A549 (cell line): ENCODE measurements around the gene CXXC1. TPM values are rescaled to one million over a fixed set of nuclear protein-coding genes. Genes with fewer than 3 reads are reported as not detected.
A peak's percentile ranks its signal among the peaks of the same experiment; 100 is the strongest.

Source experiments
- ATAC-seq, 2 experiments: fragments of 200-7000 bp in 1 of 2; fragments of >200 bp in 1 of 2; cut with Nextera tagmentation in 1 of 2; cut with Tn5 transposase in 1 of 2; 3 replicates each; pipeline versions ENCODE4 v1.8.0 to v1.9.1; 2018 to 2020; ENCODE audit warnings: mild to moderate bottlenecking in 1 of 2, moderate library complexity in 1 of 2
- CTCF ChIA-PET: fragments of 300-600 bp; sonication (Branson Sonifier 250); formaldehyde crosslinking; extraction: SDS; loops from one replicate; lab custom pipeline; 2021; ENCODE audit warnings: antibody characterized with exemption, inconsistent platforms; lab: Yijun Ruan, JAX
- POLR2A ChIA-PET: fragments of 350-600 bp; formaldehyde crosslinking; extraction: SDS; loops from one replicate; lab custom pipeline; 2021; ENCODE audit warnings: antibody characterized with exemption, inconsistent platforms; lab: Yijun Ruan, JAX
- DNase-seq, 2 experiments: peaks; one replicate each; pipeline versions ENCODE4 v3.0.0 to v3.0.0-alpha.2; 2011 to 2016; ENCODE audit warnings: low read depth in 1 of 2, low spot score in 1 of 2
- FAIRE-seq: peaks from 2 replicates; lab custom pipeline; 2011; peaks lifted over from hg19 to GRCh38; lab: Jason Lieb, UNC
- H3K27ac ChIP-seq, 2 experiments: fragments of >200 bp; sonication (Bioruptor Twin); formaldehyde crosslinking; 3 replicates each; pipeline ENCODE4 v1.5.1; 2016 to 2017
- H3K4me1 ChIP-seq: fragments of >200 bp; sonication (Bioruptor Twin); formaldehyde crosslinking; 3 replicates; pipeline ENCODE4 v1.6.1; 2016
- H3K4me2 ChIP-seq: fragments of >200 bp; sonication (Bioruptor Twin); formaldehyde crosslinking; 3 replicates; pipeline ENCODE4 v1.6.1; 2016
- H3K4me3 ChIP-seq: fragments of >200 bp; sonication (Bioruptor Twin); formaldehyde crosslinking; 3 replicates; pipeline ENCODE4 v1.5.1; 2016
- H3K9me3 ChIP-seq: fragments of >200 bp; sonication (Bioruptor Twin); formaldehyde crosslinking; 3 replicates; pipeline ENCODE4 v1.6.1; 2016
- CBX8 ChIP-seq: fragments of 200-600 bp; sonication (generic); IDR thresholded peaks from 2 replicates; pipeline ENCODE4 v1.6.1; 2016
- CEBPB ChIP-seq, 2 experiments: fragments of >200 bp in 1 of 2; sonication (Bioruptor Twin) in 1 of 2; formaldehyde crosslinking in 1 of 2; IDR thresholded peaks; 2 replicates each; pipeline ENCODE4 v1.6.1; 2012 to 2016
- CHD2 ChIP-seq: fragments of 150-350 bp; IDR thresholded peaks from 2 replicates; pipeline ENCODE4 v1.6.1; 2014; ENCODE audit warnings: low read length; ENCODE audit not compliant: partially characterized antibody
- EHF ChIP-seq: fragments of 250-450 bp; sonication (Bioruptor Pico); IDR thresholded peaks from 2 replicates; pipeline ENCODE4 v1.5.0; 2020; ENCODE audit warnings: mild to moderate bottlenecking
- EHMT2 ChIP-seq: fragments of 200-600 bp; sonication (generic); IDR thresholded peaks from 2 replicates; pipeline ENCODE4 v1.6.1; 2016; ENCODE audit warnings: antibody characterized with exemption, low read depth, mild to moderate bottlenecking, moderate library complexity
- ESRRA ChIP-seq: fragments of 150-350 bp; IDR thresholded peaks from 2 replicates; pipeline ENCODE4 v1.6.1; 2014; ENCODE audit warnings: mild to moderate bottlenecking, low read length, borderline replicate concordance
- FOXS1 ChIP-seq: fragments of 250-450 bp; sonication (Bioruptor Pico); IDR thresholded peaks from 2 replicates; pipeline ENCODE4 v1.5.0; 2020; ENCODE audit warnings: mild to moderate bottlenecking, moderate library complexity
- GATA3 ChIP-seq: IDR thresholded peaks from 2 replicates; pipeline ENCODE4 v1.6.1; 2012; ENCODE audit warnings: borderline replicate concordance
- HDAC2 ChIP-seq: fragments of 200-600 bp; sonication (generic); IDR thresholded peaks from 2 replicates; pipeline ENCODE4 v1.6.1; 2016
- HES2 ChIP-seq: fragments of >200 bp; sonication (Bioruptor Twin); formaldehyde crosslinking; IDR thresholded peaks from 2 replicates; pipeline ENCODE4 v1.6.1; 2016
- JUNB ChIP-seq: fragments of >200 bp; sonication (Bioruptor Twin); formaldehyde crosslinking; IDR thresholded peaks from 2 replicates; pipeline ENCODE4 v1.6.1; 2016
- KDM1A ChIP-seq: fragments of 200-600 bp; sonication (generic); IDR thresholded peaks from 2 replicates; pipeline ENCODE4 v1.6.1; 2016; ENCODE audit warnings: low read depth, mild to moderate bottlenecking
- KDM5A ChIP-seq: fragments of 200-600 bp; sonication (generic); IDR thresholded peaks from 2 replicates; pipeline ENCODE4 v1.6.1; 2016; ENCODE audit warnings: antibody characterized with exemption, mild to moderate bottlenecking
- MAZ ChIP-seq: fragments of 150-350 bp; IDR thresholded peaks from 2 replicates; pipeline ENCODE4 v1.6.1; 2014; ENCODE audit warnings: antibody characterized with exemption, low read depth, low read length, borderline replicate concordance
- NR3C1 ChIP-seq: fragments of >200 bp; sonication (Bioruptor Twin); formaldehyde crosslinking; IDR thresholded peaks from 3 replicates; pipeline ENCODE4 v1.6.1; 2017
- PBX3 ChIP-seq: IDR thresholded peaks from 2 replicates; pipeline ENCODE4 v1.6.1; 2012
- POLR2A ChIP-seq: IDR thresholded peaks from 2 replicates; pipeline ENCODE4 v1.6.1; 2012; ENCODE audit warnings: mild to moderate bottlenecking, low read length
- SREBF2 ChIP-seq: fragments of 450-650 bp; IDR thresholded peaks from 2 replicates; pipeline ENCODE4 v1.6.1; 2014; ENCODE audit warnings: mild to moderate bottlenecking, moderate library complexity
- ZFP36 ChIP-seq: fragments of 450-650 bp; IDR thresholded peaks from 2 replicates; pipeline ENCODE4 v1.6.1; 2014; ENCODE audit warnings: borderline replicate concordance; ENCODE audit not compliant: partially characterized antibody
- ZSCAN20 ChIP-seq: fragments of 250-450 bp; sonication (Bioruptor Pico); IDR thresholded peaks from 2 replicates; pipeline ENCODE4 v1.8.0; 2022; ENCODE audit warnings: mild to moderate bottlenecking, moderate library complexity
- WGBS: methylation state at CpG from one replicate; pipeline ENCODE4 v1.1.6; 2017; ENCODE audit errors: missing lambda C conversion rate; 5-methylcytosine and 5-hydroxymethylcytosine counted together
- polyA plus RNA-seq, 4 experiments: library from polyadenylated mRNA; depleted of rRNA in 3 of 4; stranded (reverse); fragments of >200 nt; fragmentation: RNase III in 1 of 4; extraction: RNeasy Plus Mini Kit Qiagen cat#74134 plus additional on column Dnase treatment in 1 of 4; gene quantifications; 2 replicates in 3 of 4; 3 replicates in 1 of 4; pipeline ENCODE4 v1.2.3, GENCODE V29; 2011 to 2017
- TF ChIP-seq, protein P1 (sequence below): IDR thresholded peaks from 2 replicates; pipeline ENCODE4 v1.6.1; 2012
- TF ChIP-seq, protein P2 (sequence below): fragments of 250-450 bp; sonication (Bioruptor Pico); IDR thresholded peaks from 2 replicates; pipeline ENCODE4 v1.5.0; 2021; ENCODE audit warnings: mild to moderate bottlenecking, moderate library complexity, borderline replicate concordance

Gene CXXC1
- polyA plus RNA-seq, 2 of the 4 experiments (the other 2 are of a cell fraction), result 21.2 to 54.3 TPM

DNA sequence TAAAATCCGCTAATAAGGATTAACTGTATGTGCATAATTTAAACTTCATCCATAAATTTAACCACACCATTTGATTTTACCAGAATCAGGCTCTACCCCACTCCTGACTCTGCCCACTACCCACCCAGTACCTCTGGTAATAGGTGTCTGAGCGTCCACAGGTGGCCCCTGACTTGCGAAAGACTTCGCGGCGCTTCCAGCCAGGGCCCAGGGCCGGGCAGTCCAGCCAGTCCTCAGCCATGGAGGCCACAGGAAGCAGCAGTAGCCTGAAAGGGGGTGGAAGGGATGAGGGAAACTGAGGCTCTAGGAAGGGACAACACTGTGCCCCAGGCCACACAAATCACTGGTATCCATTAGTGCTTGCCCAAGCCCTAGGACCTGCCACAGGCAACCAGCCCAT is 7.7 kb downstream of the CXXC1 start:
- WGBS, result 75% methylated on average over 2 of the region's 7 CpGs
- Histone ChIP-seq H3K4me2 (peak overlapping the region; percentile 90), H3K4me1 (peaks cover 26% of the 10 kb centered on the region; the same call in 2 of the 3 replicates), H3K4me3 (no peak overlapping the region), H3K9me3 (no peaks in the 10 kb centered on the region), H3K27ac (no peak overlapping the region)
- no peak for TF ChIP-seq POLR2A
- no peak for TF ChIP-seq FOXS1
- TF ChIP-seq ZSCAN20 (CRISPR knock-in tag), result no peak
- no peak for TF ChIP-seq HDAC2
- no peak for TF ChIP-seq GATA3
- TF ChIP-seq EHF (CRISPR knock-in tag), result no peak
- no peak for TF ChIP-seq EHMT2
- no peak for TF ChIP-seq SREBF2
- TF ChIP-seq CEBPB (IDR thresholded peaks at IDR 0.05), result no peak
- no peak for ATAC-seq
- ChIA-PET CTCF (interaction anchor here (0.6 to 1.2 kb wide), 2 partner anchors 12 to 77 kb away, joined by 3 read pairs; no protein-coding TSS in a partner anchor), POLR2A (no interaction called here)
- DNase-seq, result no peak
- FAIRE-seq, result no peak

DNA sequence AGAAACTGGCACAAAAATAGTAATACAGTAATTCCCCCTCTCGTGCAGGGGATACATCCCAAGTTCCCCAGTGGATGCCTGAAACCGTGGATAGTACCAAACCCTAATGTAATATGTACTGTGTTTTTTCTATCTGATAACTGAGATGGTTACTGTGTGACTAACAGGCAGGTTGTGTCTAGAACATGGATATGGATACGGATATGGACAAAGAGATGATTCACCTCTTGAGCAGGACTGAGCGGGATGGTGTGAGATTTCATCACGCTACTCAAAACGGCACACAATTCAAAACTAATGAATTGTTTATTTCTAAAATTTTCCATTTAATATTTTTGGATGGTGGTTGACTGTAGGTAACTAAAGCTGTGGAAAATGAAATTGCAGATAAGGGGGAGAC is 9.6 kb downstream of the CXXC1 start:
- WGBS, result 70% methylated on average over 6 of the region's 6 CpGs
- ChIA-PET CTCF (no interaction called here), POLR2A (no interaction called here)
- no peak overlapping the region for H3K4me3 ChIP-seq
- peaks cover 26% of the 10 kb centered on the region; the same call in 2 of the 3 replicates for H3K4me1 ChIP-seq
- H3K27ac ChIP-seq, result no peak overlapping the region
- FAIRE-seq (no peak), DNase-seq (no peak), ATAC-seq (no peak)
- no peak overlapping the region for H3K4me2 ChIP-seq
- H3K9me3 ChIP-seq, result no peaks in the 10 kb centered on the region
- no peak for TF ChIP-seq ESRRA
- no peak for TF ChIP-seq JUNB
- no peak for TF ChIP-seq NR3C1
- no peak for TF ChIP-seq MAZ

- no peak for DNase-seq
- no peak for ATAC-seq
- H3K4me2 ChIP-seq, result no peak overlapping the region
- no peak overlapping the region for H3K4me3 ChIP-seq
- peaks cover 20% of the 10 kb centered on the region; the same call in 2 of the 3 replicates for H3K4me1 ChIP-seq
- no peak overlapping the region for H3K27ac ChIP-seq
- POLR2A ChIA-PET, result no interaction called here
- TF ChIP-seq CHD2 (no peak), HES2 (no peak), FOXS1 (no peak), ZFP36 (no peak), GATA3 (no peak), SREBF2 (no peak)
- TF ChIP-seq, protein P1, sequence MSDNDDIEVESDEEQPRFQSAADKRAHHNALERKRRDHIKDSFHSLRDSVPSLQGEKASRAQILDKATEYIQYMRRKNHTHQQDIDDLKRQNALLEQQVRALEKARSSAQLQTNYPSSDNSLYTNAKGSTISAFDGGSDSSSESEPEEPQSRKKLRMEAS, result no peak
- TF ChIP-seq, protein P2, sequence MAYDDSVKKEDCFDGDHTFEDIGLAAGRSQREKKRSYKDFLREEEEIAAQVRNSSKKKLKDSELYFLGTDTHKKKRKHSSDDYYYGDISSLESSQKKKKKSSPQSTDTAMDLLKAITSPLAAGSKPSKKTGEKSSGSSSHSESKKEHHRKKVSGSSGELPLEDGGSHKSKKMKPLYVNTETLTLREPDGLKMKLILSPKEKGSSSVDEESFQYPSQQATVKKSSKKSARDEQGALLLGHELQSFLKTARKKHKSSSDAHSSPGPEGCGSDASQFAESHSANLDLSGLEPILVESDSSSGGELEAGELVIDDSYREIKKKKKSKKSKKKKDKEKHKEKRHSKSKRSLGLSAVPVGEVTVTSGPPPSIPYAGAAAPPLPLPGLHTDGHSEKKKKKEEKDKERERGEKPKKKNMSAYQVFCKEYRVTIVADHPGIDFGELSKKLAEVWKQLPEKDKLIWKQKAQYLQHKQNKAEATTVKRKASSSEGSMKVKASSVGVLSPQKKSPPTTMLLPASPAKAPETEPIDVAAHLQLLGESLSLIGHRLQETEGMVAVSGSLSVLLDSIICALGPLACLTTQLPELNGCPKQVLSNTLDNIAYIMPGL (CRISPR knock-in tag), result no peak
- TF ChIP-seq, all 56 proteins: peak for 0
- WGBS, result 88% methylated on average over 4 of the region's 4 CpGs
- CTCF ChIA-PET, result interaction anchor here (1.0 to 1.1 kb wide), 2 partner anchors 8 to 58 kb away, joined by 3 read pairs; no protein-coding TSS in a partner anchor
- no peaks in the 10 kb centered on the region for H3K9me3 ChIP-seq
- FAIRE-seq, result no peak
Observed at GRCh38 chr18:50276452-50276851, 11.0 kb downstream of the CXXC1 start.

GRCh38 chr18:50275503-50276036 is 11.9 kb downstream of the CXXC1 start:
- ChIA-PET POLR2A (no interaction called here), CTCF (no interaction called here)
- ATAC-seq (no peak), FAIRE-seq (no peak), DNase-seq (no peak)
- 96% methylated on average over 14 of the region's 19 CpGs for WGBS
- peaks cover 20% of the 10 kb centered on the region; the same call in 2 of the 3 replicates for H3K4me1 ChIP-seq
- no peak overlapping the region for H3K4me3 ChIP-seq
- no peak overlapping the region for H3K27ac ChIP-seq
- no peaks in the 10 kb centered on the region for H3K9me3 ChIP-seq
- H3K4me2 ChIP-seq, result no peak overlapping the region
- TF ChIP-seq KDM1A (no peak), KDM5A (no peak), PBX3 (no peak), CBX8 (no peak)
